Cardiac septum (tissue), 1 donor: ENCODE measurements around the gene GPR37. TPM values are rescaled to one million over a fixed set of nuclear protein-coding genes. Genes with fewer than 3 reads are reported as not detected.

Experiments used
- DNase-seq: peaks from one replicate; pipeline ENCODE4 v3.0.0-alpha.2; 2020; ENCODE audit warnings: low spot score
- intact Hi-C: fragments of 100-400 bp; cut with DNase I; formaldehyde crosslinking; loops from one replicate; pipeline ENCODE4 v1.14.0; 2022
- long read RNA-seq: library from polyadenylated mRNA; unstranded; transcript quantifications from one replicate; pipeline ENCODE4 v2.0.0, GENCODE V29; 2021
- total RNA-seq: library from RNA; stranded (reverse); fragmentation: NEBNext Ultra II Directional; extraction: Animal tissue kit (Norgen Biotek cat#: 25700); gene quantifications from one replicate; pipeline ENCODE4 v1.2.1, GENCODE V29; 2021
- donor health status: DM: no; HTN: no; CAD: no.

Gene GPR37
- 0.13 TPM for total RNA-seq
- long read RNA-seq, partial matches to known transcripts, result 0 of 1 reads
- long read RNA-seq, other reads (novel, unspliced or antisense), result 1 of 1 reads

DNA sequence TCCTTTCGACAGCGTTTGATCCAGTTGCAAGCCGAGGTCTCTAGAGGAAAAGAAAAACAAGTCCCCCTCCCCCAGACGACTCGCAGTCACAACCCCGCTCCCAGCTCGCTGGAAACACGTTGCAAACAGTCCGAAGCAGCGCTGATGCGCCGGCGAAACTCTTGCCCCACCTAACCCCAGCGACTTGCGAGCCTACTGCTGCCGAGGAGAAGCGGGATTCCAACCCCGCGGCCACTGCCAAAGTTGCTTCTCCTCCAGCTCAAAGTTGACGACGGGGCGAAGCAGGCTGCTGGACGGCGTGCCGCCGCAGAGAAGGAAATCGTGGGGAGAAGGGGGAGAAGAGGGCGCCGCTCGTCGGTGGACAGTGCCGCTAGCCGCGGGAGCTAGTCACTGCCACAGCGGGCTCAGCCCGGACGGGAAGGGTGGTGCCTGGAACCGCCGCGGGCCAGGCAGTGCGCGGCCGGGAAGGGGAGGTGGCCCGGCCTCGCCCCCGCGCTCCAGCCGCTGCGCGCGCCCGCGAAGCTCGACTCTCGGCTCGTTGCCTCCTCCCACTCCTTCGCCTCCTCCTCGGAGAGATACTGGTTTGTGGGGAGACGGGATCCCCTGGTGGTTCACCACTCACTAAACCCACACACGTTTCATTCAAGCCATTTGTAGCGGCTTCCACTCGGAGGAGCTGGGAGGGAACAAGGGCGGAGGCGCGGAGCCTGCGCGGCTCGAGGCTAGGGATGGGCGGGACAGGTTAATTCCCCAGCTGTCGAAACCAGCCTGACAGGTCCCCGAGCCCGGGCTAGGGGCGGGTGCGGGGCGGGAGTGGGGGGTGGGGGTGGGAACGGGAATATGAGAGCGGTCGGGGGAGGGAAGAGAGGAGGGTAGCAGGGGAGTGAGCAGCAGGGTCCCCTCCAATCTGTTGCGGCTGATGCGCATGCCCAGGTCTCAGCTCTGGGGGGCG is at the start of gene GPR37:
GPR37 (minus strand) TSS at position 392 of the 952 bp plus-strand sequence. CDS start 816 bp downstream, outside the sequence.
- intact Hi-C loops, result no loop called here
- no peak for DNase-seq

DNA sequence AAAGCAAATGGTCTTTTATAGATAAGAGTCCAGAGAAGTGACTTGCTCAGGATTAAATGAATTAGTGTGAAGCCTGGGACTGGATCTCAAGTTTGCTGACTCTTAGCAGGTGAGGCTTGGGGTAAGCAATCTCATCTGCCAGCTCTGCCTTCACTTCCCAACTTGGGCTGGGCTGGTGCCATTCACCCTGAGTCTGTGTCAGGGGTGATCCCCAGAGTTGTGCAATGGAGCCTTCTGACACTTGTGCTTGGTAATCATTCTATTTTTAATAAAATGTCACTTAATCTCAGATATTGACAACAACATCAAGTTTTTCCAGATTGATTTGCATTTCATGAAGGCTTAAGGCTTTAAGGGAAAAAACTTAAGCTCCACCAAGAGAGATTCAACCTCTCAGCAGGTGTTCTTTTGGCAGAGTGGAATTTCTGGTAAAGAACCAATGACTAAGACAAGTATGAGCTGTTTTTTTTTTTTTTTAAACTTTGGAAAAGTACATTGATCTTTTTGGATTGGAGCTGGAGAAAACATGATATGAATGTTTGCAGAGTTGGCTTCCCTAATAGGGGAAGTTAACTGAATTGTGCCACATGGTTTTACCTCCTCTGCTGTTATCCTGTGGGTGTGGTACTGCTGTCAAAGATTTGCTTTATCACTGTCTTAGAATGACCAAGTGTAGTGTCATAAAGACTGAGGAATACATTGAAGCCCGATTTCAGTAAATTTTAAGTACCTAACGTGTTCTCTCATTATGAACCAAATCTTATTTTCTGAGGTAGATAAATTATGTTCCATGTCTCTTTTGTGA is 48.6 kb upstream of the GPR37 start:
- DNase-seq, result no peak
- intact Hi-C loops, result no loop called here

DNA sequence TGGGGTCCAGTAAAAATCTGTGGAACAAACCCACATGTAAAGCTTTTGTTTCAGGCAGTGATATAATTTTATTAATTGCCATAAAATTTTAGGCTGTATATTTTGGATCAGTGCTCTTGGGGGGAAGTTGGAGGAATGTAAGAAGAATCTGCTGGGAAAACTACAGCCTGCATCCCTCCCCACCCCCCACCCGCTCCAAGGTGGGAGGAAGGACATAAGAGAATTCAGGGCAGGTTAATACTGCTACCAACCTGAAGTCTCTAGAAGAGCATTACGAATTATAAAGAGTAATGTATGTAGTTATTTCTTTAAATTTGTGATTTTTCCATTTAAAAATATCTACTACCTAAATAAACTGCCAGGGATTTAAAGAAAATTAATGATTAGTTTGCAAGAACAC is 47.2 kb upstream of the GPR37 start:
- DNase-seq, result no peak
- intact Hi-C loops, result no loop called here

DNA sequence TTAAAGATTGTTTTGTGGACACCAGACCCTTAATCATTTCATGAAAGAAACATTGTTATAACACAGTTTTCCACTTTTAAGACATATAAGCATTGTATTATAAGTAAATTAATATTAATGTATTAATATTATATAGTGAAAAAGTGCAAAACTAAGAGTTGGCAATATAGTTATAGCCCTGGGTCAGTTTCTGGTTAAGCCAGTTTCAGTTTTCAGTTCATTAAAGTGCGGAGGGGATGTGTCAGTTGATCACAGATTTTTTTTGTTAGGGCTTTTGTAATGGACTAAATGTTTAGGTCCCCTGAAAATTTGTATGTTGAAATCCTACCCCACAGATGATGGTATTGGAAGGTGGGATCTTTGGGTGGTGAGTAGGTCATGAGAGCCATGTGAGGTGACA is 45.7 kb upstream of the GPR37 start:
- intact Hi-C loops, result no loop called here
- DNase-seq, result no peak

- intact Hi-C loops, result no loop called here
- no peak for DNase-seq
Measured at GRCh38 chr7:124810605-124811004, 45.0 kb upstream of the GPR37 start.

DNA sequence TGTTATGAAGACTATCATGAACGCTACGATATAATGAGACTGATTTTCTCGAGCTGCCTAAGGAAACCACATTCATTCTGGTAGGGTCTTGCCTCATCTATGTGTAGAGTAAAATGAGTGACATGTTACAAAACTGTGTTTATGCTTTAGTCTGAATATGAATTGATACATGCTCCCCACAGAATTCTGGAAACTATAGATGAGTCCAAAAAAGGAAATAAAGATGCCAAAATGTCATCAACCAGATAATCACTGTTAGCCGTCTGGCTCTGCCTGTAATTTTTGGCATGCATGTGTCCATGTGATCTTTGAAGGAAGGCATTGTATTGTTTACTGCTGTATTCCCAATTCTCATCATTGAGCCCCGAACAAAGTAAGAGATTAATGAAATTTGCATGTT is 42.6 kb upstream of the GPR37 start:
- DNase-seq, result no peak
- intact Hi-C loops, result no loop called here

GRCh38 chr7:124801330-124801895 is 35.8 kb upstream of the GPR37 start:
- no peak for DNase-seq
- intact Hi-C loops, result no loop called here

GRCh38 chr7:124800386-124800785 is 34.8 kb upstream of the GPR37 start:
- no peak for DNase-seq
- intact Hi-C loops, result no loop called here

GRCh38 chr7:124799448-124799847 is 33.9 kb upstream of the GPR37 start:
- intact Hi-C loops, result no loop called here
- DNase-seq, result no peak

DNA sequence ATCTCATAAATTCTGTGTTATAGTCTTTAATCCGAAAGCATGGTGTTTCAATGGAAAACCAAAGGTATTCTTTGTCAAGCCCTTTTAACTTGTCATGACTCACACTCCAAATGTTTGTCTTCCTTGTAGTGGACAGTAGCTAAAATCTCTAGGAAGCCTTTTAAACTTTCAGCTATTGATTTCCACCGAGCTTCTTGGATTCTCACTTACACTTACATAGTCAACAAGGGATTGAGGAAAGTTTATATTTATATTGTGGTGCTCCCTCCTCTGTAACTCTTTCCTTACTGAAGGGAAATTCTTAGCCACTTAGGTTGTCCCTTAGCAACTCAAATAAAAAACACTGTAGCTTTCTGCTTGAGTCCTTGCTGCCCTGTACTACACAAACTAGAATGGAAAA is 31.2 kb upstream of the GPR37 start:
- intact Hi-C loops, result no loop called here
- DNase-seq, result no peak

DNA sequence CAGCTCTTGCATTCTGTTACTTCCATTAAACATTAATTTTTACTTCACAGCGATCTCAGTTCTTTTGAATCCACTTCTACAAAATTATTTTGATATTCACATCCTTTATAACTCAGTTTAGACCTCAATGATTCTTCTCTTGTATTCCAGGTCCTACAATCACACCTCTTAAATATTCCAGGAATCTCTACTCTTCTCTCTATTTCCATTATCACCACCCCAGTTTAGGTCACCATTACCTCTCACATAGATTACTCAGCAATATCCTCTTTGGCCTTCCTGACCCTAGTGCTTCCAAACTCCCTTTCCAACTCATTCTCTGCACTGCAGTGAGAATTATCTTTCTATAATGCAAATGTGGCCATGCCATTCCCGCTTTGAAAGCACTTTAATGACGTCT is 27.1 kb upstream of the GPR37 start:
- intact Hi-C loops, result no loop called here
- no peak for DNase-seq

- DNase-seq, result no peak
- intact Hi-C loops, result no loop called here
Measured at GRCh38 chr7:124792002-124792401, 26.4 kb upstream of the GPR37 start.

DNA sequence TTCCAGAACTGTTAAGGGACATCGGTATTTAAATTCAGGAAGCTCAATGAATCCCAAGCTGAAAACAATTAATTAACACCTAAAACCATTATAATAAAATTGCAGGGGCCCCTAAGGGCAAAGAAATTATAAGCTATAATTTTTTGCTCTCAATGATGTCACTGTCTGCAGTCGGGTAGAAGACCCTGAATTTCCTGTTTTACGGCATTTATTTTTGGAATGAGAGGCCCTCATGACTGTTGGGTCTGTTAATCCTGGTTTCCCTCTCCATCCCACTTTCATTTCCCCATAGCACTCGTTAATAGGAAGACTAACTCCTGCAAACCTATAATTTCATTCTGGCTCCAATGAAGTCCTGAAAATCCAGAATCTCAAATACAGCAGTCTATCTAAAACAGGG is 25.8 kb upstream of the GPR37 start:
- no peak for DNase-seq
- intact Hi-C loops, result no loop called here

DNA sequence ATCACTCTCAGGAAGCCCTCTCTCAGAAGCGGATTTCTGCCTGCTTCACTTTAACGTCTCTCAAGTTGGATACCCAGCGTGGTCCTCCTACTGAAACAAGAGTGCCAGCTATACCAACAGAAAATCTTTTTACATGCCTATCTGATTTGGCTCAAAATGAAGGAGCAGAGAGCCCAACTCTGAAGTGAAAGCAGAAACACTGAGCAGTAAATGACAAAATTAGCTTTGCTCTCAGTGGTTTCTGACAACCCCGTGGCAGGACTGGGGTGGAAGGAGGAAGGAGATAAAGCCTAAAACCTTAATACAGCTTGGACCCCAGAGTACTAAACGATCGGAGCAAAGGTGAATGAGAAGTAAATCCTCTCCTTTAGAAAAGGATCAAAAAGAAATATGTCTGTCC is 25.1 kb upstream of the GPR37 start:
- intact Hi-C loops, result no loop called here
- no peak for DNase-seq

GRCh38 chr7:124785994-124786393 is 20.4 kb upstream of the GPR37 start:
- intact Hi-C loops, result loop anchor here (2.0 kb wide), 1 partner anchor 615 kb away; no protein-coding TSS in a partner anchor
- DNase-seq, result no peak

GRCh38 chr7:124784879-124785818 is 19.6 kb upstream of the GPR37 start:
- DNase-seq, result no peak
- intact Hi-C loops, result loop anchor here (2.0 to 5.0 kb wide), 2 partner anchors 614 to 623 kb away; no protein-coding TSS in a partner anchor

DNA sequence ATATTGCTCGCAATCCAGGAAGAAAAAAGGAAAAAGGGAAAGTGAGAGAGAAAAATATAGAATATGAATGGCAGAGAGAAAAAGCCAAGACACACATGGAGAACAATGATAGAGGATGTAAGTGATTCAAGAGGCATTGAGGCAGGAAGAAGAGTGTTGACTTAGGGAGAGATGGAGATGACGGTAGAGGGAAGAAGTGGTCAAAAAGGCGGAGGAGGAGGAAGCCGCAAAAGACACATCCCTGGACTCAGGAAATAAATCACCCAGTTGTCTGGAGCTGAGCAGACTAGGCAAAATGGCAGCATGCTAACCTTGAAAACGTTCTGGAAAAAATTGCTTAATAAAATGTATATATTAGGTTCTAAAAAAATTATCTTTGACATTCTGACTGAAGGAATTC is 17.7 kb upstream of the GPR37 start:
- intact Hi-C loops, result loop anchor here (5.0 kb wide), 1 partner anchor 621 kb away; no protein-coding TSS in a partner anchor
- DNase-seq, result no peak

DNA sequence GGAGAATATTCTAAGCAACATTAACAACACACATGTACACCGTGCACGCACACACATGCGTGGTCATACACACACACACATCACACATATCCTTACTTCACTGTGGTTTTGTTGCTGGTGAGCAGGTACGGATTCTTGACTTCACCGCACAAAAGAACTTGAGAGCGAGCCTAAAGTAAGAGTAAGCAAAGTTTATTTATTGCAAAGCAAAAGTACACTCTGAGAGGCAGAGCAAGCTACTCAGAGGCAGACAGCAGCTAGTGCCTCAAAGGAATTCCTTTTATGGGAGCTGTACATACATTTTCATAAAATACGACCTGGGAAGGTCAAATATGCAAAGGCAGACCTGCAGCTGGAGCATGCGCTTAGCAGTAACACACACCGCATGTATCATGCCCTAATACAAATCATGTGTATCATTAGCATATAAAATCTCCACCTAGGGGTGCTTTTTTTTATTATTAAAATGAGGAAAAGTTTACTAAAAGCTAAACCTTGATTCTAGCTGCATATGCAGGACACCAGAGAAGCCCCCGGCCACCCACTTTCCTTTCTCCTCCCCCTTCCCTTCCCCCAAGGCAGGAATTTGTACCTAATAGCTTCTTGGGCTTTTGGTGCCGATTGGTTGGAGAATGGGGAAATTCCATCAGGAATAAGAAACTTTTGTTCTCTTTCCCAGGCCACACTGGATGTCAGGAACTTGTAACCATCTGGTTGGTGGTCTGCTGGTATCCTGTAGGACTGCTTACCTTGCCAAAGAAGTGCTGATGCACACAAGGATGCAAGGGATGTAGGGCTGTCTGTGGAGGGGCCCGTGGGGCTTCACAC is 16.5 kb upstream of the GPR37 start:
- no peak for DNase-seq

More for the DNA sequence above, 16.5 kb upstream of the GPR37 start:
- intact Hi-C loops, result loop anchor here (5.0 kb wide), 1 partner anchor 620 kb away; no protein-coding TSS in a partner anchor
